Erythroblast (primary cell): ENCODE data around the gene RASAL1.

ENCODE experiments used
- GATA1 ChIP-seq: IDR thresholded peaks from 2 replicates; pipeline ENCODE4 v1.6.1; 2011; ENCODE audit warnings: low read depth, mild to moderate bottlenecking, control low read depth, low read length, moderate library complexity
- POLR2A ChIP-seq: IDR thresholded peaks from 2 replicates; pipeline ENCODE4 v1.6.1; 2011; ENCODE audit warnings: mild to moderate bottlenecking, low read length

- TF ChIP-seq POLR2A (no peak), GATA1 (no peak)
These were observed 2.6 kb upstream of the RASAL1 start for GRCh38 chr12:113137861-113138783.
